Left lung (tissue), 10 donors: ENCODE data around the gene CKAP5. TPM values are rescaled to one million over a fixed set of nuclear protein-coding genes. Genes with fewer than 3 reads are reported as not detected.

Source experiments
- ATAC-seq: fragments of 200-7000 bp; cut with Tn5 transposase; one replicate; pipeline ENCODE4 v1.9.1; 2020; ENCODE audit warnings: moderate library complexity
- DNase-seq, 4 donors: peaks; one replicate each; pipeline ENCODE4 v3.0.0-alpha.2; 2013 to 2020
- H3K27ac ChIP-seq, 2 donors: fragments of 200-600 bp; sonication (generic) in 1 of 2; one replicate each; pipeline versions ENCODE4 v1.5.0 to v1.8.0; 2020 to 2021
- H3K27me3 ChIP-seq, 2 donors: fragments of 200-600 bp; sonication (generic) in 1 of 2; one replicate each; pipeline versions ENCODE4 v1.5.0 to v1.8.0; 2020 to 2021
- H3K36me3 ChIP-seq, 2 donors: fragments of 200-600 bp; sonication (generic) in 1 of 2; one replicate each; pipeline versions ENCODE4 v1.5.0 to v1.8.0; 2020 to 2021
- H3K4me1 ChIP-seq, 2 donors: fragments of 200-600 bp; one replicate each; pipeline ENCODE4 v1.8.0; 2021
- H3K4me3 ChIP-seq, 2 donors: fragments of 200-600 bp; sonication (generic) in 1 of 2; one replicate each; pipeline versions ENCODE4 v1.5.0 to v1.8.0; 2020 to 2021; ENCODE audit warnings: mild to moderate bottlenecking in 1 of 2
- H3K9me3 ChIP-seq, 2 donors: fragments of 200-600 bp; sonication (generic) in 1 of 2; one replicate each; pipeline versions ENCODE4 v1.5.0 to v1.8.0; 2020 to 2021
- CTCF ChIP-seq, 2 donors: fragments of 200-600 bp; sonication (generic) in 1 of 2; IDR thresholded peaks; one replicate each; pipeline versions ENCODE4 v1.5.0 to v1.8.0; 2021; ENCODE audit warnings: antibody characterized with exemption in 2 of 2
- intact Hi-C, 2 donors: fragments of 100-400 bp; cut with DNase I; formaldehyde crosslinking; loops; one replicate each; pipeline versions ENCODE4 v1.11.2 to v1.14.2; 2022
- polyA plus RNA-seq, 6 donors: library from polyadenylated mRNA; unstranded; fragments of 120-200 nt; gene quantifications; one replicate each; pipeline ENCODE4 v1.2.1, GENCODE V29; 2013; ENCODE audit not compliant: insufficient read length in 6 of 6
- total RNA-seq, 2 donors: library from RNA; stranded (reverse); fragmentation: NEBNext Ultra II Directional; extraction: Animal tissue kit (Norgen Biotek cat#: 25700); gene quantifications; one replicate each; pipeline ENCODE4 v1.2.1, GENCODE V29; 2021
- donor health status: DM: no; HTN: yes; CAD: no.
- donor health status: DM: no; HTN: no; CAD: no.

CKAP5 gene
- total and polyA plus RNA-seq, 8 donors: 58.8 to 130 (median 87.4) TPM

- H3K4me1 ChIP-seq: no peaks in the 10 kb centered on the region
- intact Hi-C loops: no loop called here
- DNase-seq (no peak), ATAC-seq (no peak)
- H3K4me3 ChIP-seq: no peak overlapping the region
- no peak for TF ChIP-seq CTCF (IDR thresholded peaks at IDR 0.05)
- H3K27ac ChIP-seq: no peak overlapping the region
- peaks cover 0 to 79% of the 10 kb centered on the region in 2 donors for H3K36me3 ChIP-seq
- no peaks in the 10 kb centered on the region for H3K9me3 ChIP-seq
- no peaks in the 10 kb centered on the region for H3K27me3 ChIP-seq
Observed at GRCh38 chr11:46743693-46744339, 102.3 kb downstream of the CKAP5 start.

GRCh38 chr11:46743043-46743442 is 103.0 kb downstream of the CKAP5 start:
- Histone ChIP-seq H3K27me3 (no peaks in the 10 kb centered on the region), H3K36me3 (peaks cover 0 to 71% of the 10 kb centered on the region in 2 donors), H3K27ac (no peak overlapping the region), H3K4me3 (no peak overlapping the region), H3K4me1 (no peaks in the 10 kb centered on the region), H3K9me3 (no peaks in the 10 kb centered on the region)
- no peak for TF ChIP-seq CTCF (IDR thresholded peaks at IDR 0.05)
- no peak for DNase-seq
- intact Hi-C loops: no loop called here
- ATAC-seq: no peak

- intact Hi-C loops: no loop called here
- Histone ChIP-seq H3K4me3 (no peak overlapping the region), H3K4me1 (no peaks in the 10 kb centered on the region), H3K9me3 (no peaks in the 10 kb centered on the region), H3K27ac (no peak overlapping the region), H3K27me3 (no peaks in the 10 kb centered on the region), H3K36me3 (peaks cover 0 to 59% of the 10 kb centered on the region in 2 donors)
- TF ChIP-seq CTCF (IDR thresholded peaks at IDR 0.05): no peak
- ATAC-seq (no peak), DNase-seq (no peak)
Observed at GRCh38 chr11:46741600-46742484, 104.2 kb downstream of the CKAP5 start.

- Histone ChIP-seq H3K4me1 (no peaks in the 10 kb centered on the region), H3K4me3 (no peak overlapping the region), H3K9me3 (no peaks in the 10 kb centered on the region), H3K27me3 (no peaks in the 10 kb centered on the region), H3K27ac (no peak overlapping the region), H3K36me3 (peaks cover 0 to 29% of the 10 kb centered on the region in 2 donors)
- intact Hi-C loops: no loop called here
- ATAC-seq (no peak), DNase-seq (no peak)
- TF ChIP-seq CTCF (IDR thresholded peaks at IDR 0.05): no peak
Observed at GRCh38 chr11:46738887-46739286, 107.2 kb downstream of the CKAP5 start.

- no peak overlapping the region for H3K27ac ChIP-seq
- no peaks in the 10 kb centered on the region for H3K27me3 ChIP-seq
- H3K9me3 ChIP-seq: no peaks in the 10 kb centered on the region
Observed at GRCh38 chr11:46737699-46738098, 108.4 kb downstream of the CKAP5 start.

More at GRCh38 chr11:46737699-46738098, 108.4 kb downstream of the CKAP5 start:
- no peak for TF ChIP-seq CTCF (IDR thresholded peaks at IDR 0.05)
- ATAC-seq: no peak
- no peak overlapping the region for H3K4me3 ChIP-seq
- peaks cover 0 to 17% of the 10 kb centered on the region in 2 donors for H3K36me3 ChIP-seq
- no peak for DNase-seq
- intact Hi-C loops: no loop called here
- H3K4me1 ChIP-seq: no peaks in the 10 kb centered on the region
